A375 (cell line): ENCODE measurements around the gene POTEJ. TPM values are rescaled to one million over a fixed set of nuclear protein-coding genes. Genes with fewer than 3 reads are reported as not detected.

Experiments
- small RNA-seq: library from RNA; depleted of rRNA; stranded (forward); fragments of <200 nt; gene quantifications from one replicate; pipeline ENCODE3, GENCODE V24; 2014
- total RNA-seq: library from RNA; depleted of rRNA; stranded (reverse); fragments of >200 nt; shearing (Covaris generic); gene quantifications from 2 replicates; pipeline ENCODE4 v1.2.3, GENCODE V29; 2014; rRNA removed

Gene POTEJ
- 0.03 and 0.19 TPM in 2 replicates for total RNA-seq

GRCh38 chr2:130611140-130611539 lies at the start of gene POTEJ:
Gene POTEJ, plus strand, starts transcription at chr2:130611440. Its CDS starts 93 bp downstream, at chr2:130611533.

GRCh38 chr2:130599393-130599792 lies 11.8 kb upstream of the POTEJ start, which contains the start of gene CFC1:
Gene CFC1, minus strand, starts transcription at chr2:130599575. Its CDS starts 288 bp downstream, at chr2:130599287.

Small RNA genes lying within 50 kb of the gene (small RNA-seq; reads per million reads assigned to genes)
- gene RF00017 (not detected), gene RNU6-848P (not detected)

Other genes starting within 250 kb of the POTEJ start
- 2.8 and 3.1 TPM in 2 replicates for gene POTEI, start 102.1 kb upstream of the POTEJ start, total RNA-seq
- gene CFC1B, start 90.2 kb upstream of the POTEJ start, total RNA-seq: not detected in 2 replicates
- not detected in 2 replicates for gene CFC1, start 11.9 kb upstream of the POTEJ start, total RNA-seq
- not detected in 2 replicates for gene GPR148, start 117.6 kb downstream of the POTEJ start, total RNA-seq
- not detected in 2 replicates for gene AMER3, start 144.1 kb downstream of the POTEJ start, total RNA-seq
- gene ARHGEF4, start 225.5 kb downstream of the POTEJ start, total RNA-seq: 8.9 and 9.7 TPM in 2 replicates